HG03175 (cell line): Measurements from ENCODE around the gene HTR5A.

ENCODE experiments used
- ATAC-seq: cut with Tn5 transposase; IDR thresholded peaks from one replicate; pipeline ENCODE4 v1.9.1; 2021; ENCODE audit warnings: mild to moderate bottlenecking, moderate library complexity; ENCODE audit not compliant: unreplicated experiment

Gene HTR5A

DNA sequence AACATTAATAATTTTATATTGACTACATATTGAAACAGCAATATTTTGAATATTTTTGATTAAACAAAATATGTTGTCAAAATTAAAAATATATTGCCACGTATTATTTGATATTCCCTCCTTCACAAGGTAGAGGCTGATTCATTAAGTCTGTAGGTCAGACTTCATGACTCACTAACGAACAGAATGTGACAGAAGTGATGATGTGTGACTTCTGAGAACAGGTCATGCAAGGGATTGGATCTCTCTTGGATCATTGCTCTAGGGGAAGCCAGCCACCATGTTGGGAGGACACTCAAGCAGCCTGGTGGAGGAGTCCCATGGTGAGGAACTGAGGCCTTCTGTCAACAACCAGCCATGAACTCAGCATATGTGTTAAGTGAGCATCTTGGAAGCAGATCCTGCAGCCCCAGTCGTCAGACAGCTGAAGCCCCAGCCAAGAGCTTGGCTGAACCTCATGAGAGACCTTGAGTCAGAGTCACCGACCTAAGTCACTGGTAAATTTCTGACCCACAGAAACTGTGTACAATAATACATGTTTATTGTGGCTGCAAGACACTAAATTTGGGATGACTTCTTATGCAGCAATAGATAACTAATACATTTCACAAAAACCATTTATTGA lies 66.6 kb downstream of the HTR5A start:
- ATAC-seq: no peak
